ENCODE data around the gene ANKRD28. TPM values are rescaled to one million over a fixed set of nuclear protein-coding genes. Genes with fewer than 3 reads are reported as not detected.

Gene ANKRD28
- total RNA-seq, 1 donor from 2014 or later = 21.6 TPM

DNA sequence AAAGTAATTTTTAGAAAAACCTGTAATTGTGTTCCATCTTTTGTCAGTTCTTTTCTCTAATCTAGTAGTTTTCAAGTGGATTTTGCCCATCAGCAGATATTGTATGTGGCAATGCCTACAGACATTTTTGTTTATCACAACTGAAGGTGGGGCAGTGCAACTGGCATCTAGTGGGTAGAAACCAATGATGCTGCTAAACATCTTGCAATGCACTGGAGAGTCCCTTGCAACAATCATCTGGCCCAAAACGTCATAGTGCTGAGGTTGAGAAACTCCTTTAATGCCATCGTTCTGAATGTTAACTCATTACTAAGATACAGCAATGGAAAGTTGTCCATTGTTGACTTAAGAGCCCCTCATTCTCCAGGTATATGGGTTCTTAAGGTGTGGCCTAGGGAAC is 116.1 kb downstream of the ANKRD28 start:
- TF ChIP-seq, protein P1, sequence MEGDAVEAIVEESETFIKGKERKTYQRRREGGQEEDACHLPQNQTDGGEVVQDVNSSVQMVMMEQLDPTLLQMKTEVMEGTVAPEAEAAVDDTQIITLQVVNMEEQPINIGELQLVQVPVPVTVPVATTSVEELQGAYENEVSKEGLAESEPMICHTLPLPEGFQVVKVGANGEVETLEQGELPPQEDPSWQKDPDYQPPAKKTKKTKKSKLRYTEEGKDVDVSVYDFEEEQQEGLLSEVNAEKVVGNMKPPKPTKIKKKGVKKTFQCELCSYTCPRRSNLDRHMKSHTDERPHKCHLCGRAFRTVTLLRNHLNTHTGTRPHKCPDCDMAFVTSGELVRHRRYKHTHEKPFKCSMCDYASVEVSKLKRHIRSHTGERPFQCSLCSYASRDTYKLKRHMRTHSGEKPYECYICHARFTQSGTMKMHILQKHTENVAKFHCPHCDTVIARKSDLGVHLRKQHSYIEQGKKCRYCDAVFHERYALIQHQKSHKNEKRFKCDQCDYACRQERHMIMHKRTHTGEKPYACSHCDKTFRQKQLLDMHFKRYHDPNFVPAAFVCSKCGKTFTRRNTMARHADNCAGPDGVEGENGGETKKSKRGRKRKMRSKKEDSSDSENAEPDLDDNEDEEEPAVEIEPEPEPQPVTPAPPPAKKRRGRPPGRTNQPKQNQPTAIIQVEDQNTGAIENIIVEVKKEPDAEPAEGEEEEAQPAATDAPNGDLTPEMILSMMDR (IDR thresholded peaks at IDR 0.05; ENCODE audit: borderline replicate concordance) = no peak
- peaks cover 48% of the 10 kb centered on the region for H3K36me3 ChIP-seq

DNA sequence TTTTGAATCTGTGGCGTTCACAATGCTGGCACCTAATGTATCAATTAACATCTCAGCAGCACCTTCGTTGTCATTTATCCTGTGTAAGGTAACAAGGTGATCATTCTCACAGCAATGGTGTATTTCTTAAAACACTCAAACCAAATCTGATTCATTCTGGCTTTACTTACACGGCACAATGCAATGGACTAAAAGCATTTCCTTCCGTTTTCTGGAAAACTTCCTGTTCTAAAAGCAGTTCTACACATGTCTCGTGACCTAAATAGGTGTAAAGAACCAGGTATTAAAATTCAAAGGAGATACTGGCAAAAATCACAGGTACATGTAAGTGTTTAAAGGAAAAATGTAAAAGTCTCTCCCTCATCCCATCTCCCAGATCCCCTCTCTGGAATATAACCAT is 118.5 kb downstream of the ANKRD28 start:
- Histone ChIP-seq H3K9me3 (replicated peaks) (no peaks in the 10 kb centered on the region), H3K27ac (replicated peaks) (no peak overlapping the region), H3K4me3 (no peak overlapping the region), H3K36me3 (peaks cover 48% of the 10 kb centered on the region), H3K27me3 (ENCODE audit: low read depth) (no peaks in the 10 kb centered on the region), H3K4me1 (peaks cover 26% of the 10 kb centered on the region)
- DNase-seq = no peak
- TF ChIP-seq, protein P1 (IDR thresholded peaks at IDR 0.05; ENCODE audit: borderline replicate concordance) = no peak
- intact Hi-C loops (cut with micrococcal nuclease) = no loop called here

More for the DNA sequence above, 116.1 kb downstream of the ANKRD28 start:
- DNase-seq = no peak
- Histone ChIP-seq H3K4me1 (peaks cover 26% of the 10 kb centered on the region), H3K9me3 (replicated peaks) (no peaks in the 10 kb centered on the region), H3K27ac (replicated peaks) (no peak overlapping the region), H3K27me3 (ENCODE audit: low read depth) (no peaks in the 10 kb centered on the region), H3K4me3 (no peak overlapping the region)
- intact Hi-C loops (cut with micrococcal nuclease) = no loop called here

DNA sequence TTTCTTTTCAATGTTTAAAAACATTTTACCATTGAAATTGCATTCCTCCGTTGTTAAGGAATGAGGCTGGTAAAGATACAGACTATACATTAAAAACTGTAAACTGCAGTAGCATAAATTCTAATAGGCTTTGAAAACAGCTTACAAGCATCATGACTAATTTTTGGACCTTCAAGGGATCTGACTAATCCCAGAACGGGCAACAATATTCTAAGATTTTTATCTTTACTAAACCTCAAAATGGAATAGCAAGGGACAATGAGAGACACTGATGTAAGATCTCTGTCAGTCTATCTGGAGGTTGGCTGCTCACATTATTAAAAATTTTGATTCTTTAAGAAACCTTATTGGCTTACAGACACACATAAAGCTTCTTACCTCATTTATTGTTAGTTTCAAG is 121.5 kb downstream of the ANKRD28 start:
- no peak overlapping the region for H3K27ac ChIP-seq (replicated peaks)
- TF ChIP-seq, protein P1 (IDR thresholded peaks at IDR 0.05; ENCODE audit: borderline replicate concordance) = no peak
- no peaks in the 10 kb centered on the region for H3K4me1 ChIP-seq
- H3K27me3 ChIP-seq (ENCODE audit: low read depth) = no peaks in the 10 kb centered on the region
- H3K9me3 ChIP-seq (replicated peaks) = no peaks in the 10 kb centered on the region
- no peak overlapping the region for H3K4me3 ChIP-seq
- intact Hi-C loops (cut with micrococcal nuclease) = no loop called here
- no peak for DNase-seq
- peaks cover 65% of the 10 kb centered on the region for H3K36me3 ChIP-seq

DNA sequence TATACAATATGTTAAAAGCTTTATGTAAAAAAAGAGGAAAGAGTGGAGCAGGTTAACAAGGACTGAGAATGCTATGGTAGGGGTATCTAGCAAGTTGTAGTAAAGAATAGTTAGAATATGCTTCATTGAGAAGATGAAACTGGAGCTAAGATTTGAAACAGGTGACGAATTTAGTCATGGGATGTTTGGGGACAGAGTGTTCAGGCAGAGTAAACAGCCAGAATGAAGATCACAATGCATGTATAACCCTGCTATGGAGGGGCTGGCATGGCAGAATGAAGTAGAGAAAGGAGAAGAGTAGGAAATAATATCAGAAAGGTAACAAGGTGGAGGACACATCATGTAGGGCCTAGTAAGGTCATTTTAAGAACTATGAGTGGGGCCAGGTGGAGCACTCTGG is 124.2 kb downstream of the ANKRD28 start:
- peaks cover 76% of the 10 kb centered on the region for H3K36me3 ChIP-seq
- intact Hi-C loops (cut with micrococcal nuclease) = no loop called here
- no peak for DNase-seq
- no peak overlapping the region for H3K4me3 ChIP-seq
- no peak overlapping the region for H3K27ac ChIP-seq (replicated peaks)
- no peaks in the 10 kb centered on the region for H3K9me3 ChIP-seq (replicated peaks)
- no peaks in the 10 kb centered on the region for H3K27me3 ChIP-seq (ENCODE audit: low read depth)
- TF ChIP-seq, protein P1 (IDR thresholded peaks at IDR 0.05; ENCODE audit: borderline replicate concordance) = no peak
- H3K4me1 ChIP-seq = no peaks in the 10 kb centered on the region

DNA sequence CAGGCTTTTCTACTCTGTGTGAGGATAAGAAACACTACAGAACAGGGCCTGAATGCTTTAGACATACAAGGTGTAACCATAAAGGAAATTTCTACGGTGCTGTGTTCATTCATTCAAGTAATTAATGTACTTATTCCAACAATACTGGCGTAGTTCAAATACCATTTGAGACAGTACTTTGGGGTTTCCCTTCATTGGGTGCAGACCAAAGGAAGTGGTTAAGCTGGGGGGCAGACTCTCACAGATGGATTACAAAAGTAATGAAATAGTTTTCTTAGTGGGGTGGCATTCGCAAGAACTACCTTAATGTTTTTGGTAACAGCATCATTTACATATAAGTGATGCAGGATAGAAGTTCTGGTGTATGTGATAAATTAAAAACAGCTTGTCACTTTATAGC is 130.3 kb downstream of the ANKRD28 start:
- TF ChIP-seq, protein P1 (IDR thresholded peaks at IDR 0.05; ENCODE audit: borderline replicate concordance) = no peak
- DNase-seq = no peak
- H3K4me3 ChIP-seq = no peak overlapping the region
- peaks cover 6% of the 10 kb centered on the region for H3K4me1 ChIP-seq
- H3K27me3 ChIP-seq (ENCODE audit: low read depth) = no peaks in the 10 kb centered on the region
- no peak overlapping the region for H3K27ac ChIP-seq (replicated peaks)
- peaks cover 29% of the 10 kb centered on the region for H3K36me3 ChIP-seq
- H3K9me3 ChIP-seq (replicated peaks) = no peaks in the 10 kb centered on the region
- intact Hi-C loops (cut with micrococcal nuclease) = no loop called here

DNA sequence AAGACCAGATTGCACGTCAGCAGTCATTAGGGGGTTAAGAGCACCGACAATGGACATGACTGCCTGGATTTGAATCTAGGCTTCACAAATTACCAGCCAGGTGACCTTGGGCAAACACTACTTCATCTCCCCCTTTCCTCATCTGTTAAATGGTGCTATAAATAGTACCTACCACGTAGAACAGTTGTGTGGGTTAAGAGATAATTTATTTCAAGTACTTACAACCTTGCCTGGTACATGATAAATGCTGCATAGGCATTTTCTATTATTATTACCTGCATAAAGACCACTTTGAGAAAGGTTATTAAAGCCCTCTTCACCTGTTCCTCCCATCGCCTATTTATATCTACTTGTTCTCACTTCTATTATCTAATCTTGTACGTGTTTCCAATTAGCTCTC is 131.5 kb downstream of the ANKRD28 start:
- intact Hi-C loops (cut with micrococcal nuclease) = no loop called here
- no peaks in the 10 kb centered on the region for H3K27me3 ChIP-seq (ENCODE audit: low read depth)
- no peak overlapping the region for H3K27ac ChIP-seq (replicated peaks)
- TF ChIP-seq, protein P1 (IDR thresholded peaks at IDR 0.05; ENCODE audit: borderline replicate concordance) = no peak
- H3K36me3 ChIP-seq = peaks cover 25% of the 10 kb centered on the region
- H3K4me3 ChIP-seq = no peak overlapping the region
- peaks cover 6% of the 10 kb centered on the region for H3K4me1 ChIP-seq
- no peak for DNase-seq
- H3K9me3 ChIP-seq (replicated peaks) = no peaks in the 10 kb centered on the region

Data from left ventricle myocardium inferior (tissue), 1 donor.